ENCODE results near the gene TMEM132D. TPM values are rescaled to one million over a fixed set of nuclear protein-coding genes. Genes with fewer than 3 reads are reported as not detected.

TMEM132D gene
- polyA plus RNA-seq, 1 experiment = 0.02 TPM

GRCh38 chr12:129138776-129139175, 765.0 kb downstream of the TMEM132D start:
- ChIA-PET CTCF (no interaction called here), POLR2A (no interaction called here)
- DNase-seq (ENCODE audit: low read depth) = no peak
- Histone ChIP-seq H3K4me3 (ENCODE audit: low read depth, low read length) (no peak overlapping the region), H3K27me3 (ENCODE audit: control insufficient read depth, insufficient read depth, low read length) (no peaks in the 10 kb centered on the region), H3K36me3 (ENCODE audit: control insufficient read depth, insufficient read depth, low read length) (no peaks in the 10 kb centered on the region)
- TF ChIP-seq CTCF (IDR thresholded peaks at IDR 0.05; ENCODE audit: insufficient read depth, low read depth, low read length) = no peak

GRCh38 chr12:129136694-129137325, 767.0 kb downstream of the TMEM132D start:
- CTCF ChIA-PET = no interaction called here
- Histone ChIP-seq H3K36me3 (ENCODE audit: control insufficient read depth, insufficient read depth, low read length) (no peaks in the 10 kb centered on the region), H3K4me3 (ENCODE audit: low read depth, low read length) (no peak overlapping the region), H3K27me3 (ENCODE audit: control insufficient read depth, insufficient read depth, low read length) (no peaks in the 10 kb centered on the region)
- DNase-seq (ENCODE audit: low read depth) = no peak
- POLR2A ChIA-PET = no interaction called here
- no peak for TF ChIP-seq CTCF (IDR thresholded peaks at IDR 0.05; ENCODE audit: insufficient read depth, low read depth, low read length)

GRCh38 chr12:129127771-129128170, 776.1 kb downstream of the TMEM132D start:
- Histone ChIP-seq H3K27me3 (ENCODE audit: control insufficient read depth, insufficient read depth, low read length) (no peaks in the 10 kb centered on the region), H3K36me3 (ENCODE audit: control insufficient read depth, insufficient read depth, low read length) (no peaks in the 10 kb centered on the region), H3K4me3 (ENCODE audit: low read depth, low read length) (no peak overlapping the region)
- ChIA-PET CTCF (no interaction called here), POLR2A (no interaction called here)
- DNase-seq (ENCODE audit: low read depth) = no peak
- no peak for TF ChIP-seq CTCF (IDR thresholded peaks at IDR 0.05; ENCODE audit: insufficient read depth, low read depth, low read length)

- no peaks in the 10 kb centered on the region for H3K27me3 ChIP-seq (ENCODE audit: control insufficient read depth, insufficient read depth, low read length)
- ChIA-PET POLR2A (no interaction called here), CTCF (no interaction called here)
- H3K4me3 ChIP-seq (ENCODE audit: low read depth, low read length) = no peak overlapping the region
- no peak for TF ChIP-seq CTCF (IDR thresholded peaks at IDR 0.05; ENCODE audit: insufficient read depth, low read depth, low read length)
- DNase-seq (ENCODE audit: low read depth) = no peak
- H3K36me3 ChIP-seq (ENCODE audit: control insufficient read depth, insufficient read depth, low read length) = no peaks in the 10 kb centered on the region
Measured at GRCh38 chr12:129127211-129127610, 776.6 kb downstream of the TMEM132D start.

- H3K36me3 ChIP-seq (ENCODE audit: control insufficient read depth, insufficient read depth, low read length) = no peaks in the 10 kb centered on the region
- no peak for TF ChIP-seq CTCF (IDR thresholded peaks at IDR 0.05; ENCODE audit: insufficient read depth, low read depth, low read length)
- ChIA-PET CTCF (no interaction called here), POLR2A (no interaction called here)
- H3K27me3 ChIP-seq (ENCODE audit: control insufficient read depth, insufficient read depth, low read length) = no peaks in the 10 kb centered on the region
- no peak for DNase-seq (ENCODE audit: low read depth)
- H3K4me3 ChIP-seq (ENCODE audit: low read depth, low read length) = no peak overlapping the region
Measured at GRCh38 chr12:129119537-129119936, 784.3 kb downstream of the TMEM132D start.
